SJSA1 (cell line): ENCODE measurements around the gene ACYP1. TPM values are rescaled to one million over a fixed set of nuclear protein-coding genes. Genes with fewer than 3 reads are reported as not detected.

ENCODE experiments used
- DNase-seq, 2 experiments: peaks; one replicate each; pipeline ENCODE4 v3.0.0-alpha.2; 2015 to 2020; ENCODE audit warnings: low spot score in 2 of 2, low read depth in 1 of 2
- H3K27ac ChIP-seq: fragments of 250-450 bp; sonication (Bioruptor Pico); 2 replicates; pipeline ENCODE4 v1.5.1; 2020; ENCODE audit warnings: mild to moderate bottlenecking, moderate library complexity
- H3K27me3 ChIP-seq: fragments of 250-450 bp; sonication (Bioruptor Pico); replicated peaks from 2 replicates; pipeline ENCODE4 v1.5.1; 2020; ENCODE audit warnings: mild to moderate bottlenecking, moderate library complexity
- H3K36me3 ChIP-seq: fragments of 250-450 bp; sonication (Bioruptor Pico); 2 replicates; pipeline ENCODE4 v1.5.1; 2020; ENCODE audit warnings: mild to moderate bottlenecking
- H3K4me1 ChIP-seq: fragments of 250-450 bp; sonication (Bioruptor Pico); replicated peaks from 2 replicates; pipeline ENCODE4 v1.6.1; 2021; ENCODE audit warnings: mild to moderate bottlenecking
- H3K4me3 ChIP-seq: fragments of 250-450 bp; sonication (Bioruptor Pico); 2 replicates; pipeline ENCODE4 v1.5.1; 2020; ENCODE audit warnings: mild to moderate bottlenecking
- H3K9me3 ChIP-seq: fragments of 250-450 bp; sonication (Bioruptor Pico); replicated peaks from 2 replicates; pipeline ENCODE4 v1.5.1; 2020; ENCODE audit warnings: mild to moderate bottlenecking
- total RNA-seq: library from RNA; depleted of rRNA; stranded (reverse); fragments of >200 nt; shearing (Covaris generic); gene quantifications from 2 replicates; pipeline ENCODE4 v1.2.3, GENCODE V29; 2014; rRNA removed

ACYP1 gene
- total RNA-seq: 11.5 and 29.5 TPM in 2 replicates

DNA sequence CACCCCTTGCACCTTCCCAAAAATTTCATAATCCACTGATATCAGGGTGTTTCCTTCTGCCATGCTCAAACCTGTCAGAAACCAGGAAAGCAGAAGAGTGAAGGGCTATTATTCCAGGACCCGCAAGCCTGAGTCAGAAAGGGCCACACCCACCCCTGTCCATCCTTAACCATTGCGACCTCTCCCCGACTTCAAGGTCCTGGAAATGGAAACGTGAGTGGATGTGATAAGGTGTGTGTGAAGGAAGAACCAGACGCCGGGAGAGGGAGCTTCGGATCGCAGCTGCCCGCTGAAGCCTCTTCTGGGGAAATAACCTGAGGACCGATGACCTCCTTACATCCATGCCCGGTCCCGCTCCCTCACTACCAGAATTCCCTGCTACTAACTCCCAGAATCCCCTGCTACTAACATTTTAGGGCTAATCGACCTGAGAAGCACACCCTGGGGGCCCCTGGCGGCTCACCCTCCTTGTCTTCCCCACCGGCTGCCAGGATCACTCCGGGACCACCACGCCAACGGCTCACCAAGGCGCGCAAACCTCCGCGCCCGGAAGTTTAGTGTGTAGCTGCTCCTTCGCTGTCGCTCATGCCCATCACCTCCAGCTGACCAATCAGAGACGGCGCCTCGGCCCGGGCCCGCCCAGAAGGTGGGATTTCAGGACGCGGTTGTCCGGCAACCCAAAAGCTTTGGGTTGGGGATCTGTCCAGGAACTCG, at the start of gene ACYP1:
Gene ACYP1, minus strand, starts transcription at position 534 of the 714 bp plus-strand sequence. Its CDS starts 471 bp downstream, at position 63.
- DNase-seq: peak; percentile 85 to 87
- H3K4me3 ChIP-seq: peak within 1 kb of the TSS; percentile 67
- H3K36me3 ChIP-seq: peaks cover 30% of the 10 kb centered on the region
- H3K27ac ChIP-seq: peak within 1 kb of the TSS; percentile 57
- H3K4me1 ChIP-seq: peaks cover 32% of the 10 kb centered on the region
- no peaks in the 10 kb centered on the region for H3K27me3 ChIP-seq
- H3K9me3 ChIP-seq: no peaks in the 10 kb centered on the region

DNA sequence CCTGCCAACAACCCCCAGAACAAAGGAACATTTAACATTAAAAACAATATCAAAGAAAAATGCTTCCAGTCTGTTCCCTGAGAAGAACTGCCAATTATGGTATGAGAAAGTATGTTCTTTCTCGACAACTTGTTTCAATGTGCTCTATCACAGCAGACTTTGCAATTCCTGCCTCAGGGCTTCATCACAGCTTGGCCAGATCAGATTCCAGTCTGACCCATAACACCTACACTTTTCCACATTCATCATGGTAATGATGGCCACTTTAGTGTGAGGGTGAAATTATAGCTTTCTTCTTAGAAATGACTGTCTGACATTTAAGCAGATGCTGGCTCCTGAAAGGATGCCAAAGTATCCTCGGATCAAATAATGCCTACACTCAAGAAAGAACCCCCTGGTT, 46.1 kb upstream of the ACYP1 start:
- Histone ChIP-seq H3K4me3 (no peak overlapping the region), H3K4me1 (no peaks in the 10 kb centered on the region), H3K27me3 (no peaks in the 10 kb centered on the region), H3K36me3 (peaks cover 85% of the 10 kb centered on the region), H3K9me3 (no peaks in the 10 kb centered on the region), H3K27ac (no peak overlapping the region)
- no peak for DNase-seq

GRCh38 chr14:75107186-75107585, 43.4 kb upstream of the ACYP1 start:
- Histone ChIP-seq H3K4me3 (no peak overlapping the region), H3K27ac (no peak overlapping the region), H3K36me3 (peaks cover 69% of the 10 kb centered on the region), H3K4me1 (no peaks in the 10 kb centered on the region), H3K9me3 (no peaks in the 10 kb centered on the region), H3K27me3 (no peaks in the 10 kb centered on the region)
- no peak for DNase-seq

DNA sequence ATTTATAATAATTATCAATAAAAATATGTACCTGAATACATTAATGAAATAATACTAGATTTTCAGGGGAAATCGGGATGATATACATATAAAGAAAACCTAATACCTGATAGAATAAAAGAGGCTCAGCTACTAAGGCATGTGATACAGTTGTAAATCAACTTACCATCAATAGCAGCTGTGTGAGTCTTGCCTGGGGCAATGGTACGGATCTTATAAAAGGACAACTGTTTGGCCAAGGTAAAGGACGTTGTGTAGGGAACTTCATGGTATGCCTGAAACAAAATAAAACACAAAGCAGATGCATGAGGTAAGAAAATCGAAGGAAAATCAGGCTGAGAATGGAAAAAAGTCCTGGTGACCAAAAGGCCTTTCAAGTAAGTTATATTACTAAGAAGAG, 37.7 kb upstream of the ACYP1 start:
- Histone ChIP-seq H3K27me3 (no peaks in the 10 kb centered on the region), H3K36me3 (peaks cover 62% of the 10 kb centered on the region)

GRCh38 chr14:75098682-75099081, 34.9 kb upstream of the ACYP1 start:
- Histone ChIP-seq H3K27ac (no peak overlapping the region), H3K4me3 (no peak overlapping the region), H3K36me3 (peaks cover 61% of the 10 kb centered on the region), H3K9me3 (no peaks in the 10 kb centered on the region), H3K4me1 (no peaks in the 10 kb centered on the region), H3K27me3 (no peaks in the 10 kb centered on the region)
- DNase-seq: no peak

More for the DNA sequence above, 37.7 kb upstream of the ACYP1 start:
- H3K4me1 ChIP-seq: no peaks in the 10 kb centered on the region
- no peak overlapping the region for H3K4me3 ChIP-seq
- H3K9me3 ChIP-seq: no peaks in the 10 kb centered on the region
- no peak overlapping the region for H3K27ac ChIP-seq
- no peak for DNase-seq

- H3K36me3 ChIP-seq: peaks cover 56% of the 10 kb centered on the region
- no peaks in the 10 kb centered on the region for H3K27me3 ChIP-seq
- no peak for DNase-seq
- H3K4me1 ChIP-seq: no peaks in the 10 kb centered on the region
- H3K4me3 ChIP-seq: no peak overlapping the region
- no peak overlapping the region for H3K27ac ChIP-seq
- H3K9me3 ChIP-seq: no peaks in the 10 kb centered on the region
Measured at GRCh38 chr14:75098212-75098611, 34.4 kb upstream of the ACYP1 start.

DNA sequence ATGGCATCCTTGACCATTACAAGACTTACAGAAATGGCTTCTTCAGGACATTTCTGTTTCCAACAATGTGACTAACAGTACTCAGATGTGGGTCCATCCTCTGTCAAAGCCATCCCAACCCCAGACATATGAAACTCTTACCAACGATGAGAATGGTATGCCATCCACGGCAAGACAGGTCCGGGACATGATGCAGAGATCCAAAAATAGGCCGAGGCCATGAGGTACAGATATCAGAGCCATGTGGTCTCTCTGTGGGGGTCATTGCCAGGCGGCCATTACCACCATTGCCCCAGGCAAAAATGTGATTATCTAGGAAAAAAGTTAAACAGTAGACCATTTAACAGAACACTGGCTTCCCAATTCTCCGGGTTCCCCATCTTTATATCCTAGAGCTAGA, 33.1 kb upstream of the ACYP1 start:
- no peaks in the 10 kb centered on the region for H3K27me3 ChIP-seq
- no peak overlapping the region for H3K27ac ChIP-seq
- no peak overlapping the region for H3K4me3 ChIP-seq
- no peaks in the 10 kb centered on the region for H3K4me1 ChIP-seq
- H3K36me3 ChIP-seq: peaks cover 57% of the 10 kb centered on the region
- no peaks in the 10 kb centered on the region for H3K9me3 ChIP-seq
- DNase-seq: no peak

DNA sequence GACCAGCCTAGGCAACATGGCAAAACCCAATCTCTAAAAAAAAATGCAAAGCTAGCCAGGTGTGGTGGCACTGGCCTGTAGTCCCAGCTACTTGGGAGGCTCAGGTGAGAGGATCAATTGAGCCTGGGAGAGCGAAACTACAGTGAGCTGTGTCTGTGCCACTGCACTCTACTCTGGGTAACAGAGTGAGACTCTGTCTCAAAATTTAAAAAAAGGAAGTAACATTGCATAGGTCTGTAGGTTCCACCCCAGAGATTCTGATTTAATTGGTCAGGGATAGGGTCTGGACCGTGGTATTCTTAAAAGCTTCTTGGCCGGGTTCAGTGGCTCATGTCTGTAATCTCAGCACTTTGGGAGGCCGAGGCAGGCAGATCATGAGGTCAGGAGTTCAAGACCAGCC, 31.9 kb upstream of the ACYP1 start:
- H3K4me1 ChIP-seq: no peaks in the 10 kb centered on the region
- no peaks in the 10 kb centered on the region for H3K9me3 ChIP-seq
- H3K36me3 ChIP-seq: peaks cover 46% of the 10 kb centered on the region
- H3K27me3 ChIP-seq: no peaks in the 10 kb centered on the region
- H3K27ac ChIP-seq: no peak overlapping the region
- no peak overlapping the region for H3K4me3 ChIP-seq
- DNase-seq: no peak

DNA sequence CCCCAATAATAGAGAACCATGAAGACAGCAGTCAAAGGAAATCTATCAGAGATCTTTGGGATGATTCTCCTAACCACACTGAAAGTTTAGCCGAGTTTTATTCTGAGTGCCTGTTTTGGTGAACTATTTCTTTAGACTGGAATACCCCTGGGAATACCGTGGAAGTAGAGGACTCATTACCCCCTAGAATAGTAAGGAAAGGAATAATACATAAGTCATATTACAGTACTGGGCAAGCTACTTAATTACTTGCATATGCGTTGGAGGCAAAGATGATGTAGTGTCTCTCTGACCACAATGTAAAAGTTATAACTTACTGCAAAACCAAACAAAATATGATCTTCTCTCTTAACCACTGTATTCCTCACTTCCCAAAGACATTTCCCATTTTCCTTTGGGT, 31.1 kb upstream of the ACYP1 start:
- Histone ChIP-seq H3K36me3 (peaks cover 44% of the 10 kb centered on the region), H3K4me1 (no peaks in the 10 kb centered on the region), H3K27ac (no peak overlapping the region), H3K27me3 (no peaks in the 10 kb centered on the region), H3K4me3 (no peak overlapping the region), H3K9me3 (no peaks in the 10 kb centered on the region)
- no peak for DNase-seq

GRCh38 chr14:75092698-75093097, 28.9 kb upstream of the ACYP1 start:
- H3K4me3 ChIP-seq: no peak overlapping the region
- peaks cover 35% of the 10 kb centered on the region for H3K36me3 ChIP-seq
- no peaks in the 10 kb centered on the region for H3K9me3 ChIP-seq
- H3K4me1 ChIP-seq: no peaks in the 10 kb centered on the region
- DNase-seq: no peak
- no peak overlapping the region for H3K27ac ChIP-seq
- no peaks in the 10 kb centered on the region for H3K27me3 ChIP-seq

DNA sequence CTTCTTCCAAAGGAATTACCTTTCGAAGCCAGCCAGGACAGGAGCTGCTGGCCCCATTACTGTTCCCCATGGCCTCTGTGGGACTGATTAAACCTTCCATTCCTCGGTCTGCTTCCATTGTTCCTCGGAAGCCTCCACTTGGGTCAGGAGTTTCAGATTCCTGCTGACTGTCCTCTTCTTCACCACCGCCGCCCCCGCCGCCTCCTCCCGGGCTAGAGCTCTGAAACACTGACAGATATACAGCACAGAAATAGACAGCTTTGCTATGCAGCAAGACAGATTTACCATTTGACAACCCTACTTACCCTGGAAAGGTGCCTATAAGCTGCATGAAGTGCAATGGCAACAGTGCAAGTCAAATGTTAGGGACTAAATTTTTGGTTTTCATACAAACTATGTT, 27.4 kb upstream of the ACYP1 start:
- H3K27ac ChIP-seq: no peak overlapping the region
- H3K9me3 ChIP-seq: no peaks in the 10 kb centered on the region
- H3K36me3 ChIP-seq: peaks cover 41% of the 10 kb centered on the region
- DNase-seq: no peak
- H3K4me3 ChIP-seq: no peak overlapping the region
- H3K27me3 ChIP-seq: no peaks in the 10 kb centered on the region
- no peaks in the 10 kb centered on the region for H3K4me1 ChIP-seq

DNA sequence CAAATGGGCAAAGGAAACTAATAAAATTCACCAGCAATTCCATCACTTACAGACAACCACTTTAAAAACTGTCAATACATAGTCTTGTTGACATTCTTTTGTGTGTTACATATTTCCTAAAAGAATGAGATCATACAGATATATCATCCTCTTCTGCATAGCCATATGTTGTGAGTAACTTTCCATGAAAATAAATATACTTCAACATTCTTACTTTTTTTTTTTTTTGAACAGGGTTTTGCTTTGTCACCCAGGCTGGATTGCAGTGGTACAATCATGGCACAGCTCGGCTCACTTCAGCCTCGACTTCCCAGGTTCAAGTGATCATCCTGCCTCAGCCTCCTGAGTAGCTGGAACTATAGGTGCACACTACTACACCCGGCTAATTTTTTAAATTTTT, 26.5 kb upstream of the ACYP1 start:
- peaks cover 46% of the 10 kb centered on the region for H3K36me3 ChIP-seq
- DNase-seq: no peak

GRCh38 chr14:75088566-75089373, 24.9 kb upstream of the ACYP1 start:
- Histone ChIP-seq H3K4me3 (no peak overlapping the region), H3K9me3 (no peaks in the 10 kb centered on the region), H3K27ac (no peak overlapping the region), H3K4me1 (no peaks in the 10 kb centered on the region), H3K27me3 (no peaks in the 10 kb centered on the region), H3K36me3 (peaks cover 46% of the 10 kb centered on the region)
- DNase-seq: peak; percentile 42 to 56

More for the DNA sequence above, 26.5 kb upstream of the ACYP1 start:
- no peak overlapping the region for H3K4me3 ChIP-seq
- H3K27me3 ChIP-seq: no peaks in the 10 kb centered on the region
- no peaks in the 10 kb centered on the region for H3K4me1 ChIP-seq
- no peaks in the 10 kb centered on the region for H3K9me3 ChIP-seq
- no peak overlapping the region for H3K27ac ChIP-seq

- Histone ChIP-seq H3K9me3 (no peaks in the 10 kb centered on the region), H3K27me3 (no peaks in the 10 kb centered on the region), H3K4me3 (no peak overlapping the region), H3K4me1 (no peaks in the 10 kb centered on the region), H3K36me3 (peaks cover 50% of the 10 kb centered on the region), H3K27ac (no peak overlapping the region)
- no peak for DNase-seq
Measured at GRCh38 chr14:75088153-75088552, 24.3 kb upstream of the ACYP1 start.
